Kidney (tissue), 14 donors: ENCODE results near the gene AKTIP. TPM values are rescaled to one million over a fixed set of nuclear protein-coding genes. Genes with fewer than 3 reads are reported as not detected.

ENCODE experiments used
- DNase-seq, 5 donors: peaks; one replicate each; pipeline ENCODE4 v3.0.0-alpha.2; 2013 to 2020
- FAIRE-seq: peaks from 2 replicates; lab custom pipeline; 2012; peaks lifted over from hg19 to GRCh38; lab: Jason Lieb, UNC
- H3K27ac ChIP-seq, 2 donors: one replicate each; pipeline ENCODE4 v1.7.0; 2013; ENCODE audit warnings: low read depth in 2 of 2, low read length in 2 of 2, inconsistent platforms in 1 of 2
- H3K27me3 ChIP-seq: one replicate; pipeline ENCODE4 v1.7.1; 2013; ENCODE audit warnings: low read length, inconsistent platforms; ENCODE audit not compliant: control insufficient read depth, insufficient read depth
- H3K36me3 ChIP-seq, 3 donors: one replicate each; pipeline versions ENCODE4 v1.7.0 to v1.7.1; 2013; ENCODE audit warnings: low read length in 3 of 3, control low read depth in 1 of 3, inconsistent platforms in 1 of 3; ENCODE audit not compliant: insufficient read depth in 3 of 3, control insufficient read depth in 2 of 3
- H3K4me1 ChIP-seq, 3 donors: one replicate each; pipeline versions ENCODE4 v1.7.0 to v1.7.1; 2013; ENCODE audit warnings: low read length in 3 of 3, inconsistent platforms in 1 of 3, low read depth in 1 of 3; ENCODE audit not compliant: control insufficient read depth in 2 of 3, insufficient read depth in 2 of 3
- H3K4me3 ChIP-seq, 3 donors: one replicate each; pipeline versions ENCODE4 v1.7.0 to v1.8.1; 2013; ENCODE audit warnings: low read length in 3 of 3, control low read depth in 1 of 3, inconsistent platforms in 1 of 3
- H3K9ac ChIP-seq, 3 donors: one replicate each; pipeline versions ENCODE4 v1.7.0 to v1.7.1; 2013; ENCODE audit warnings: low read length in 3 of 3, control low read depth in 1 of 3, inconsistent platforms in 1 of 3
- H3K9me3 ChIP-seq, 3 donors: one replicate each; pipeline versions ENCODE4 v1.7.0 to v1.7.1; 2013; ENCODE audit warnings: low read length in 3 of 3, control low read depth in 1 of 3, inconsistent platforms in 1 of 3; ENCODE audit not compliant: control insufficient read depth in 2 of 3, insufficient read depth in 1 of 3
- CTCF ChIP-seq: IDR thresholded peaks from 3 replicates; pipeline ENCODE4 v1.5.1; 2012; ENCODE audit warnings: mild to moderate bottlenecking, moderate library complexity, borderline replicate concordance; ENCODE audit not compliant: insufficient read depth; ENCODE audit errors: extremely low read depth
- intact Hi-C: fragments of 100-400 bp; cut with DNase I; formaldehyde crosslinking; loops from one replicate; pipeline ENCODE4 v1.11.1; 2022
- polyA plus RNA-seq: library from polyadenylated mRNA; stranded (reverse); fragments of 350-450 nt; fragmentation: Illumina TruSeq; extraction: RNeasy Lipid Tissue Mini Kit (QIAGEN cat#74804); gene quantifications from one replicate; pipeline ENCODE4 v1.2.3, GENCODE V29; 2014; ENCODE audit warnings: low read depth, low replicate concordance; ENCODE audit not compliant: insufficient read depth
- total RNA-seq: library from RNA; stranded (reverse); fragmentation: NEBNext Ultra II Directional; extraction: Animal tissue kit (Norgen Biotek cat#: 25700); gene quantifications from one replicate; pipeline ENCODE4 v1.2.1, GENCODE V29; 2021
- donor health status: control.
- donor health status: control.
- donor health status: control.
- donor health status: control.
- donor health status: control.
- donor health status: DM: yes; HTN: yes; CAD: no.
- donor health status: Normal renal cell carcinoma (clear cell type).

The AKTIP gene
- total and polyA plus RNA-seq, 2 donors from 2014 or later = 44.5 to 52.0 TPM

GRCh38 chr16:53506254-53506653 lies 3.2 kb upstream of the AKTIP start:
- no peaks in the 10 kb centered on the region for H3K27me3 ChIP-seq
- peaks cover 7 to 28% (median 22%) of the 10 kb centered on the region in 3 donors for H3K4me1 ChIP-seq
- no peak overlapping the region for H3K9ac ChIP-seq
- H3K27ac ChIP-seq = no peak overlapping the region
- no peaks in the 10 kb centered on the region for H3K9me3 ChIP-seq
- no peaks in the 10 kb centered on the region for H3K36me3 ChIP-seq
- H3K4me3 ChIP-seq = no peak overlapping the region
- intact Hi-C loops = no loop called here
- no peak for FAIRE-seq
- no peak for TF ChIP-seq CTCF
- DNase-seq = no peak

GRCh38 chr16:53504665-53505064 lies 1.7 kb upstream of the AKTIP start:
- Histone ChIP-seq H3K27me3 (no peaks in the 10 kb centered on the region), H3K9me3 (no peaks in the 10 kb centered on the region), H3K4me1 (peaks cover 10 to 27% (median 24%) of the 10 kb centered on the region in 3 donors), H3K4me3 (peak overlapping the region in 2 of 3 donors; percentile 47 to 65), H3K27ac (peak overlapping the region; percentile 95 to 96), H3K36me3 (no peaks in the 10 kb centered on the region), H3K9ac (peak overlapping the region in 1 of 3 donors; percentile 76)
- intact Hi-C loops = no loop called here
- no peak for TF ChIP-seq CTCF
- FAIRE-seq (no peak), DNase-seq (peak in 1 of 5 donors; percentile 28)

- H3K9ac ChIP-seq = peak overlapping the region; percentile 20 to 76 (median 64)
- H3K4me3 ChIP-seq = peak overlapping the region; percentile 41 to 65 (median 47)
- intact Hi-C loops = no loop called here
Measured at GRCh38 chr16:53503991-53504663, 1.1 kb upstream of the AKTIP start.

More at GRCh38 chr16:53503991-53504663, 1.1 kb upstream of the AKTIP start:
- H3K27ac ChIP-seq = peak overlapping the region; percentile 96 to 98
- DNase-seq (peak; percentile 62 to 89 (median 85)), FAIRE-seq (peak; percentile 11)
- TF ChIP-seq CTCF = no peak
- H3K27me3 ChIP-seq = no peaks in the 10 kb centered on the region
- H3K36me3 ChIP-seq = no peaks in the 10 kb centered on the region
- H3K4me1 ChIP-seq = peaks cover 10 to 27% (median 24%) of the 10 kb centered on the region in 3 donors
- H3K9me3 ChIP-seq = no peaks in the 10 kb centered on the region
